PC-9 (cell line): ENCODE data around the gene CDH22. TPM values are rescaled to one million over a fixed set of nuclear protein-coding genes. Genes with fewer than 3 reads are reported as not detected.

ENCODE experiments used
- BruUV-seq: library from RNA; stranded (reverse); fragments of 400-500 nt; replicated peaks from 2 replicates; lab custom pipeline; 2021; lab: Mats Ljungman, UMichigan
- CTCF ChIA-PET: fragments of 300-600 bp; sonication (Branson Sonifier 250); formaldehyde crosslinking; loops from one replicate; lab custom pipeline; 2022; ENCODE audit warnings: antibody characterized with exemption; lab: Charles Lee
- POLR2A ChIA-PET: fragments of 300-600 bp; sonication (Branson Sonifier 250); formaldehyde crosslinking; loops from one replicate; lab custom pipeline; 2022; ENCODE audit warnings: antibody characterized with exemption; ENCODE audit not compliant: unreplicated experiment; lab: Charles Lee
- DNase-seq, 2 experiments: peaks; one replicate each; pipeline versions ENCODE4 v3.0.0 to v3.0.0-alpha.2; 2015 to 2022; ENCODE audit warnings: mixed read lengths in 1 of 2
- H2AFZ ChIP-seq: fragments of 200-600 bp; sonication (generic); 2 replicates; pipeline ENCODE4 v1.8.1; 2017; ENCODE audit warnings: antibody characterized with exemption
- H3F3A ChIP-seq: fragments of 200-600 bp; sonication (generic); 2 replicates; pipeline ENCODE4 v1.8.1; 2017; ENCODE audit warnings: antibody characterized with exemption, mild to moderate bottlenecking, low read depth; ENCODE audit not compliant: insufficient read depth
- H3K27ac ChIP-seq: fragments of 200-600 bp; sonication (generic); 2 replicates; pipeline ENCODE4 v1.6.1; 2016; ENCODE audit warnings: mixed run types
- H3K27me3 ChIP-seq: fragments of 200-600 bp; sonication (generic); 2 replicates; pipeline ENCODE4 v1.6.1; 2016; ENCODE audit warnings: low read depth, mixed run types; ENCODE audit not compliant: insufficient read depth
- H3K36me3 ChIP-seq: fragments of 200-600 bp; sonication (generic); 2 replicates; pipeline ENCODE4 v1.6.1; 2016; ENCODE audit warnings: low read depth, mixed run types
- H3K4me1 ChIP-seq: fragments of 200-600 bp; sonication (generic); replicated peaks from 2 replicates; pipeline ENCODE4 v1.6.1; 2016; ENCODE audit warnings: mixed run types; ENCODE audit not compliant: insufficient read depth
- H3K4me2 ChIP-seq: fragments of 200-600 bp; sonication (generic); 2 replicates; pipeline ENCODE4 v1.6.1; 2017; ENCODE audit warnings: mixed run types
- H3K4me3 ChIP-seq: fragments of 200-600 bp; sonication (generic); 2 replicates; pipeline ENCODE4 v1.6.1; 2016; ENCODE audit warnings: mixed run types
- H3K79me2 ChIP-seq: fragments of 200-600 bp; sonication (generic); 2 replicates; pipeline ENCODE4 v1.6.1; 2017; ENCODE audit warnings: low read depth, mixed run types
- H3K9me2 ChIP-seq: fragments of 200-600 bp; sonication (generic); 2 replicates; pipeline ENCODE4 v1.8.1; 2017; ENCODE audit warnings: mild to moderate bottlenecking; ENCODE audit not compliant: insufficient read depth
- H3K9me3 ChIP-seq: fragments of 200-600 bp; sonication (generic); 2 replicates; pipeline ENCODE4 v1.8.1; 2016; ENCODE audit warnings: low read depth; ENCODE audit not compliant: insufficient read depth
- H4K20me1 ChIP-seq: fragments of 200-600 bp; sonication (generic); 2 replicates; pipeline ENCODE4 v1.8.1; 2017; ENCODE audit not compliant: insufficient read depth
- CTCF ChIP-seq: fragments of 200-600 bp; sonication (generic); conservative IDR thresholded peaks from 2 replicates; pipeline ENCODE4 v1.6.1; 2017; ENCODE audit warnings: mixed run types, antibody characterized with exemption, mild to moderate bottlenecking, moderate library complexity
- EZH2 ChIP-seq: fragments of 200-600 bp; sonication (generic); IDR thresholded peaks from 2 replicates; pipeline ENCODE4 v1.8.0; 2017; ENCODE audit warnings: antibody characterized with exemption, low read depth
- intact Hi-C: fragments of 100-400 bp; cut with micrococcal nuclease; formaldehyde crosslinking; loops from one replicate; pipeline ENCODE4 v1.10.0; 2022; ENCODE audit not compliant: unreplicated experiment
- total RNA-seq: library from RNA; stranded (reverse); gene quantifications from 2 replicates; pipeline ENCODE4 v1.2.3, GENCODE V29; 2021

Gene CDH22
- total RNA-seq, 1 experiment from 2014 or later: not detected

GRCh38 chr20:46206992-46207549, 101.2 kb downstream of the CDH22 start:
- H3K4me3 ChIP-seq: no peak overlapping the region
- no peaks in the 10 kb centered on the region for H3F3A ChIP-seq
- no peak overlapping the region for H2AFZ ChIP-seq
- H3K27ac ChIP-seq: no peak overlapping the region
- no peaks in the 10 kb centered on the region for H3K9me3 ChIP-seq
- no peaks in the 10 kb centered on the region for H3K9me2 ChIP-seq
- intact Hi-C loops: no loop called here
- H3K79me2 ChIP-seq: no peaks in the 10 kb centered on the region
- ChIA-PET POLR2A (interaction anchor here (0.6 to 1.5 kb wide), 2 partner anchors 9 to 787 kb away, joined by 3 to 6 read pairs; no protein-coding TSS in a partner anchor), CTCF (interaction anchor here (1.4 kb wide), 1 partner anchor 9 kb away, joined by 3 read pairs; no protein-coding TSS in a partner anchor)
- no peak overlapping the region for H3K4me2 ChIP-seq
- H3K4me1 ChIP-seq: peaks cover 18% of the 10 kb centered on the region; the same call in 1 of the 2 replicates
- TF ChIP-seq EZH2 (no peak), CTCF (no peak)
- H3K36me3 ChIP-seq: no peaks in the 10 kb centered on the region
- BruUV-seq: no TSS peak
- DNase-seq: peak in 1 of 2 experiments; percentile 27
- H3K27me3 ChIP-seq: peaks cover 42% of the 10 kb centered on the region
- H4K20me1 ChIP-seq: no peaks in the 10 kb centered on the region

- no peak overlapping the region for H3K27ac ChIP-seq
- intact Hi-C loops: no loop called here
- H3K79me2 ChIP-seq: no peaks in the 10 kb centered on the region
- DNase-seq: peak; percentile 38 to 46
- H3K27me3 ChIP-seq: peaks cover 38% of the 10 kb centered on the region
- H3K4me3 ChIP-seq: no peak overlapping the region
- no peaks in the 10 kb centered on the region for H3K9me3 ChIP-seq
- no peaks in the 10 kb centered on the region for H3K36me3 ChIP-seq
- no peak overlapping the region for H2AFZ ChIP-seq
- no peaks in the 10 kb centered on the region for H3K9me2 ChIP-seq
- CTCF ChIA-PET: interaction anchor here (1.4 kb wide), 1 partner anchor 10 kb away, joined by 3 read pairs; no protein-coding TSS in a partner anchor
- H3K4me2 ChIP-seq: no peak overlapping the region
- H3F3A ChIP-seq: no peaks in the 10 kb centered on the region
- no peaks in the 10 kb centered on the region for H4K20me1 ChIP-seq
- no TSS peak for BruUV-seq
- TF ChIP-seq EZH2: no peak
- TF ChIP-seq CTCF: no peak
- peaks cover 18% of the 10 kb centered on the region; the same call in 1 of the 2 replicates for H3K4me1 ChIP-seq
- POLR2A ChIA-PET: interaction anchor here (0.6 to 1.5 kb wide), 4 partner anchors 9 to 920 kb away, joined by 3 to 6 read pairs (median 4); no protein-coding TSS in a partner anchor
Measured at GRCh38 chr20:46206025-46206424, 102.3 kb downstream of the CDH22 start.

- POLR2A ChIA-PET: no interaction called here
- peaks cover 32% of the 10 kb centered on the region for H3K27me3 ChIP-seq
- intact Hi-C loops: no loop called here
Measured at GRCh38 chr20:46205349-46205748, 102.9 kb downstream of the CDH22 start.

More at GRCh38 chr20:46205349-46205748, 102.9 kb downstream of the CDH22 start:
- Histone ChIP-seq H3K9me3 (no peaks in the 10 kb centered on the region), H2AFZ (no peak overlapping the region), H3K27ac (no peak overlapping the region), H3K4me1 (peaks cover 18% of the 10 kb centered on the region; the same call in 1 of the 2 replicates), H3K36me3 (no peaks in the 10 kb centered on the region), H3K4me2 (no peak overlapping the region), H3K4me3 (no peak overlapping the region), H3F3A (no peaks in the 10 kb centered on the region), H3K79me2 (no peaks in the 10 kb centered on the region), H3K9me2 (no peaks in the 10 kb centered on the region), H4K20me1 (no peaks in the 10 kb centered on the region)
- TF ChIP-seq EZH2 (no peak), CTCF (no peak)
- BruUV-seq: no TSS peak
- CTCF ChIA-PET: no interaction called here
- no peak for DNase-seq
